Measurements from ENCODE around the gene DHH. TPM values are rescaled to one million over a fixed set of nuclear protein-coding genes. Genes with fewer than 3 reads are reported as not detected.

Gene DHH
- total and polyA plus RNA-seq, 2 experiments from 2014 or later = not detected

- TF ChIP-seq ZNF462 (CRISPR knock-in tag; IDR thresholded peaks at IDR 0.05) (no peak), NANOG (IDR thresholded peaks at IDR 0.05; ENCODE audit: borderline replicate concordance) (no peak), EZH2phosphoT487 (IDR thresholded peaks at IDR 0.05; ENCODE audit: unreplicated experiment) (no peak), POLR2AphosphoS5 (IDR thresholded peaks at IDR 0.05; ENCODE audit: low read depth) (no peak)
Observed at GRCh38 chr12:49138999-49139398, 44.4 kb upstream of the DHH start (continued).

- no peak overlapping the region for H3K4me3 Mint-ChIP-seq
- no peaks in the 10 kb centered on the region for H3K4me1 Mint-ChIP-seq
- ATAC-seq (no peak), DNase-seq (ENCODE audit: low spot score) (no peak)
- H3K27ac Mint-ChIP-seq = no peak overlapping the region
- H4K20me1 ChIP-seq (replicated peaks; ENCODE audit: insufficient read depth) = no peaks in the 10 kb centered on the region
- H3K9me3 Mint-ChIP-seq = no peaks in the 10 kb centered on the region; the same call in 2 of the 3 replicates
- no peaks in the 10 kb centered on the region for H3K4me1 ChIP-seq (ENCODE audit: insufficient read depth)
- peaks cover 4% of the 10 kb centered on the region for H3K27me3 Mint-ChIP-seq (ENCODE audit: insufficient read depth, low read depth, poor library complexity)
- no peaks in the 10 kb centered on the region for H3K36me3 Mint-ChIP-seq (ENCODE audit: low read depth)
- H3K79me2 ChIP-seq (replicated peaks; ENCODE audit: insufficient read depth) = 0 out of 2 replicates have a peak, but pooled peaks cover under 1% of the 10 kb centered on the region
- no peaks in the 10 kb centered on the region for H3F3A ChIP-seq (replicated peaks; ENCODE audit: low read depth)
- H3K4me2 ChIP-seq = no peak overlapping the region
- no peaks in the 10 kb centered on the region for H3K36me3 ChIP-seq (ENCODE audit: insufficient read depth)
- no peak overlapping the region for H2AFZ ChIP-seq
- H3K27ac ChIP-seq (ENCODE audit: low read depth) = no peak overlapping the region
- no peak overlapping the region for H3K4me3 ChIP-seq
- H3K9me2 ChIP-seq (ENCODE audit: insufficient read depth) = no peaks in the 10 kb centered on the region
- no peaks in the 10 kb centered on the region for H3K27me3 ChIP-seq (ENCODE audit: insufficient read depth)
- TF ChIP-seq ZNF462 (CRISPR knock-in tag; IDR thresholded peaks at IDR 0.05) = no peak
- TF ChIP-seq STAT1 (IDR thresholded peaks at IDR 0.05; ENCODE audit: unreplicated experiment) = no peak
- no peak for TF ChIP-seq CREB1 (CRISPR knock-in tag; IDR thresholded peaks at IDR 0.05; ENCODE audit: low read depth)
- TF ChIP-seq ETS1 (IDR thresholded peaks at IDR 0.05) = no peak
- no peak for TF ChIP-seq EZH2phosphoT487 (IDR thresholded peaks at IDR 0.05; ENCODE audit: unreplicated experiment)
- TF ChIP-seq POLR2AphosphoS5 (IDR thresholded peaks at IDR 0.05; ENCODE audit: low read depth) = no peak
Observed at GRCh38 chr12:49138587-49138986, 44.0 kb upstream of the DHH start.
